GM18909 (cell line): ENCODE data around the gene YPEL4.
A peak's percentile ranks its signal among the peaks of the same experiment; 100 is the strongest.
"Not testable (repeated sequence)": the region's sequence is repeated elsewhere in the genome, so short reads cannot be mapped to it uniquely, and the experiment has no call there.

Source experiments
- ATAC-seq: cut with Tn5 transposase; IDR thresholded peaks from one replicate; pipeline ENCODE4 v1.9.1; 2021; ENCODE audit warnings: mild to moderate bottlenecking; ENCODE audit not compliant: unreplicated experiment, poor library complexity

The YPEL4 gene

DNA sequence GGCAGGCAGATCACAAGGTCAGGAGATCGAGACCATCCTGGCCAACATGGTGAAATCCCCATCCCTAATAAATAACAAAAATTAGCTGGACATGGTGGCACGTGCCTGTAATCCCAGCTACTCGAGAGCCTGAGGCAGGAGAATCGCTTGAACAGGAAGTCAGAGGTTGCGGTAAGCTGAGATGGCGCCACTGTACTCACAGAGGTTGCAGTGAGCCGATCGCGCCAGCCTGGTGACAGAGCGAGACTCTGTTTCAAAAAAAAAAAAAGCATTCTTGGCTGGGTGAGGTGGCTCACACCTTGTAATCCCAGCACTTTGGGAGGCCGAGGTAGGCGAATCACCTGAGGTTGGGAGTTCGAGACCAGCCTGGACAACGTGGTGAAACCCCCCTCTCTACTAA is 2.5 kb upstream of the YPEL4 start:
- not testable (repeated sequence) for ATAC-seq

GRCh38 chr11:57651408-57651807 is 1.7 kb upstream of the YPEL4 start:
- ATAC-seq, result no peak

DNA sequence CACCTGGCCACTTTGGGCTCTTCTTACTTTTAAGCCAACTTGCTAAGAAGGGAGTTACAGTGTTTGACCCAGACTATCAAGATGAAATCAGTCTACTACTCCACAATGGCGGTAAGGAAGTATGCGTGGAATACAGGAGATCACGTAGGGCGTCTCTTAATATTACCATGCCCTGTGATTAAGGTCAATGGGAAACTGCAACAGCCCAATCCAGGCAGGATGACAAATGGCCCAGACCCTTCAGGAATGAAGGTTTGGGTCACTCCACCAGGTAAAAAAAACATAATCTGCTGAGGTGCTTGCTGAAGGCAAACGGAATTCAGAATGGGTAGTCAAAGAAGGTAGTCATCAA is 1.0 kb upstream of the YPEL4 start:
- ATAC-seq, result no peak

GRCh38 chr11:57648801-57649735 is 644 bp downstream of the YPEL4 start:
- ATAC-seq, result no peak

DNA sequence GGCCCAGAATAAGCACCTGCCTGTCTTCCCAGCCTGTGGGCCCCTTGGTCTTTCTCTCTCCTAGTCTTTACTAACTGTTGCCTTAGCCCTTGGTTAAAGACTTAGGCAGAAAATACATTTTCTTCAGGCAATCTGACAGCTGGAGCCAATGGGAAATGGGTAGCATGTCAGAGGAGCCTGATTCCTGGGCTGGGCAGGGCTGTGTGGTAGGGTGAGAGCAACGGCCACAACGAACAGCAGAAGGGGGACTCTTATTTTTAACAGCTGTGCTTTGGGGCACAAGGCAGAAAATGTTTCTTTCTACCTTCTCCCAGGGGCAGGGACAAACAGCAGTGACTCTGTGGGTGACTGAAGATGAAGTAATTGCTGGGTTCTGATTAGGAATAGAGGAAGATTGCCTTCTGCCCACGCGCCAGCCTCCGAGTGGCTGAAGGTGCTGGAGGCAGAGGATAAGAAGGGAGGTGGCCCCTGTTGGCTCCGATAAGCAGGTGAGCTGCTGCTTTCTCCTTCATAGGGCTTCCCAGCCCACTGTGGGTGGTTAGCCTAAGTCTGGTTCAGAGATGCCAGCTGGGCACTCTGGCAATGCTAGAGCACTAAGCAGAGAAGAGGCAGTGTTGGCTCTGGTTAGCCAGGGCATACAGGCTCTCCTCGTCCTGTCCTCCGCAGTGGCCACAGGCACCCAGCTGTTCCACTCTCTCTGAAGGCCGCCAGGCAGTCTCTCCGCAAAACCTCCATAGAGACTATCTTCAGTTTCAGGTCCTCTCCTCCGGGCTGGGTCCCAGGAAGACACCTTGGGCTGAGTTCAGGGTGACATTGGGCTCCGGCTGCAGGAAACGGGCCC is 1.5 kb downstream of the YPEL4 start:
- ATAC-seq, result no peak

DNA sequence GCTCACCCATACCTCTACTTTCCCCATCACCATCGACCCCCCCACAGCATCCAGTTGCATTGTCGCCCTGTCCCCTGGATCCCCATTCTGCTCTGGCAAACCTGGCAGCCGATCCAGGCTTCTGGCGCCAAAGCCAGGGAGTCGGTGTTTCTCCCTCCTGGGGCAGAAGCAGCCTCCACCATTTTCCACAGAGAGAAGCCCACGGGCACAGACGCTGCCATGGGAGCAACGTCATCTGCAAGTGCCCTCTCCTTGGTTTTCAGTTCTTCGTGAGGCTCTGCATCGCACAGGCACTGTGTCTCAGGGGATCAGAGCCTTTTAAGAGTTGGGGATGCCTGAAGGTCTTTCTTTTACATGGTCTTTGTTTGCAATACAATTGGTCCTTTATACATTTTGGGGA is 2.3 kb downstream of the YPEL4 start:
- ATAC-seq, result no peak

- no peak for ATAC-seq
Measured at GRCh38 chr11:57646799-57647303, 2.9 kb downstream of the YPEL4 start.

GRCh38 chr11:57646194-57646798 is 3.4 kb downstream of the YPEL4 start:
- no peak for ATAC-seq

DNA sequence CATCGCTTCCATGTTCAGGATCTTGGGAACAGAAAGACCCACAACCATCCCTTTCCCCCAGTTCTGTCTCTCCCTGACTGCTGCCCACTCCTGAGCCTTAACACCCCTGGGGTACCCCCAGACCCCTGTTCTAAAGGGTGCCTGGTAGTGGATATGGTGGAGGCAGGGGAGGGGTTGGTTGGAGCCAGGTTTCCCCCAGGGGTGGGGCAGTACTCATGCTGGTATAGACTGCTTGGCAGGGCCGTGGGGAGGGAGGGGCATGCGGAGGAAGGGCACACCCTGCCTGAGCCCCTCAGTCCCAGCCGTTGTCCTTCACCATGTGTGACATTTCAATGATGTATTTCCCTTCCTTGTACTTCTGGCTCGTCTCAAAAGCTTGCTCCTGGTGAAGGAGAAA is 4.0 kb downstream of the YPEL4 start:
- no peak for ATAC-seq

- peak; percentile 64 for ATAC-seq
Measured at GRCh38 chr11:57644748-57645688, 4.7 kb downstream of the YPEL4 start.

GRCh38 chr11:57643802-57644201 is 5.9 kb downstream of the YPEL4 start:
- no peak for ATAC-seq

DNA sequence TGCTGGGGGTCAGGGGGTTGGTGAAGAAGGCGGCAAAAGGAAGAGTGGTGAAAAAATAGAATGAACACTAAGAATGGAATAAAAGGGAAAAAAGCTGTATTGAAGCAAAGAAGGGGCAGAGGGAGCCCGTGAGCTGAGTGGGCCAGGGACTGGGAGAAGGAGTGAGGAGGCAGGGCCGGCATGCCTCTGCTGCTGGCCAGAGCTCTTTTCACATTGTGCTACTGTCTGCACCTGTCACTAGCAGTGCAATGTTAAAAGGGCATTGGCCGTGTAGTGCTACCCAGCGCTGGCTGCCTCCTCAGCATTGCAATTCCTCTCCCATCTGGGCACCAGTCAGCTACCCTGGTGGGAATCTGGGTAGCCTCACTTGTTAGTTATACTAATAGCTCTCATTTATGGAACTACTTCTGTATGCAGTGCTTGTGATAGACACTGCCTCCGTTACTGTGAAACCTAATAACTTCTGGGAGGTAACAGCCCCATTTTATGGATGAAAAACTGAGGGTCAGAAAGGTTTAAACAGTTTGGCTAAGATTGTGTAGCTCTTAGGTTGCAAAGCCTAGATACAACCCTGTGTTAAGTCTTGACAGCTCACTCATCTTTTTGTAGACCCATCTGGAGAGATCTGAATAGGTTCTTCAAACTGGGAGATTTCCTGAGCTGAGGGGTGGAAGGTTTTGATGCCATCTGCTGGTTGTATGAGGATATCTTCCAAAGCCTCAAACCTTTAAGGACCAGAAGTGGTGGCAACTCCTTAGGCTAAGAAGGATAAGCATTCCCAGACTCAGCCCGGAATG is 8.5 kb downstream of the YPEL4 start:
- ATAC-seq, result no peak

DNA sequence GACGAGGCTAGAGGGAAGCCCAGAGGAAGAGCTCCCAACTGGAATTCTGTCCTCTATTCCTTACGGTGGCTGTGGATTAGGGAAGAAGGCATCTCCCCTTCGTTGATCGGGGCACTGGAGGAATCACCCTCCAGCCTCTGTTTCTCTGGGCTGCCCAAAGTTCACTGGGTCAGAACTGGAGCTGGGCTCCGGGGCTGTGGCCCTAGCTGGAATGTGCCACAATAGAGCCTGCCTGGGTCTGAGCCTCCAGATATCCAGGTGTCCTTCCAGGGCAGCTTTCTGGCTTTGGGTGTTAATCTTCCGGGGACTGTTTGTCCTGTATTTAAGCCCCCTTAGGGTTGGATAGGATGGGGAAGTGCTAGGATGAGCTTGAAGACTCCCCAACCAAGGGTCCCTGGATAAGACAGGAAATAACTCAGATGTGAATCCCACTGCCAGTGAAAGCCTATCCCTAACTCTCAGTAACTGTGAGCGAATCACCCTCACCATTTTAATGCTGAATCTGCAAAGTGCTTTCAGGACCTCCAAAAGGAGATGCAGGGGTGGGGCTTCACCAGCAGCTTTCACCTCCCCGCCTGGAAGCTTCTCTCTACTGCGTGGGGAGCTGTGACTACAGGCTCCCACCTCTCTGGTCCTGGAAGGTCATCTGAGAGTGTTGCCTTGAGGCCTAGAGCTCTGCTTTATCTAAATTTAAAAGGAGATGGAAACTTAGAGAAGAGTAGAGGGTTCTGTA is 9.5 kb downstream of the YPEL4 start:
- no peak for ATAC-seq

DNA sequence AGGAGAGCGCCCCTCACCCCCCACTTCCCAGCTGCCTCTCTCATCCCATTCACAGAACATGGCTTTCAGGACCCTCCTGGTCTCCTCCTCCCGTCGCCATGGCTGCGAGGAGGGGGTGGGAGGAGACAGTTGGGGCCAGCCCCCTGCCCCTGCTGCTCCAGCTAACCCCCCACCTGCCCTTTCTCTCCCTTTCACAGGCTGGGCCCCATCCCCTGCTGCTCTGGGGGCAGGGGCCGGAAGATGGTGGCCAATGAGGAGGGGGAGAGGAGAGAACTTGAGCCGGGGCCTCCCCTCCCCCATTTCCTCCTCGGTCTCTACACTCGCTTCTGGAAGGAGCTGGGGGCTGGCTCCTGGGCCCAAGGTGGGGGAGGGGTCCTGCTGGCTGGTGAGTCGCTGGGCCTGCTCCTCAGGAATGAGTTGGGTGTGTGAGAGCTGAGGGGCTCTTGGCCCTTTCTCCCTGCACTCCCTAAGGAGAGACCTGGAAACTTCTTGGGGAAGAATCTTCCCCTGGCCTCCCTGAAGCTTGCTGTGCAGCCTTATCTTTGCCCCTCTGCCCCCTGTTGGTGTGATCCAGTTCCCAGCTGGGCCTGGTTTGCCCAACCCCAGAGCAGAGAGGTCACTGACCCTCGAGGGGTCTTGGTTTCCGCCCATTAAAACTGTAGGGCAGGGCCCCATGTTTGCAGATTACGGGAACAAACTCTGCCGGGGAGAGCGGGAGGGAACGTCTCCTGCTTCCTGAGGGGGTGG is 10.2 kb downstream of the YPEL4 start:
- no peak for ATAC-seq

DNA sequence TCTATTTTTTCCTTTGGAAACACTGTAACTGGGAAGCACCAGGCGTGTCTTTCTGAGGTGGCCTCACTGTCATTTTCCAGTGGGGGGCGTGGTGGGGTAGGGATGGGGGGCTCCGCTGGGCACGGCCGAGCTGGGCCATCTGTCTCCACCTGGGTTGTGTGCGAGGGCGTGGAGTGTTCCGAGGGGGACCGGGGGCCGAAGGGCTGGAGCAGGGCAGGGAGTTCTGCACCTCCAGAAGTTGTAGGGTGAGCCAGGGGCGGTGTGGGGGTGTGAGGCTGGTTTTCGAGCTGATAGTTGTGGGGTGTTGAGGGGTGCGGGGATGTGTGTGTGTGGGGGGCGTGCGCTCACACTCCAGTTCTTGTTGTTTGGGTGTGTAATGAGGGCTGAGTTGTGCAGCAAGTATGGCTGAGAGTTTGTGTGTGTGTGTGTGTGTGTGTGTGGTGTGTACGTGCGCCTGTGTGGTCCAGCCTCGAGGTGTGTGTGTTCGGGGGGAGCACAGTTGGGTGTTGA is 10.8 kb downstream of the YPEL4 start:
- ATAC-seq, result no peak

GRCh38 chr11:57638005-57638781 is 11.5 kb downstream of the YPEL4 start:
- peak; percentile 59 for ATAC-seq

GRCh38 chr11:57637626-57638004 is 12.1 kb downstream of the YPEL4 start:
- ATAC-seq, result peak; percentile 5
